A673 (cell line): ENCODE data around the gene CCDC158.

Experiments
- CTCF ChIP-seq: fragments of 300-800, 200-600 bp; sonication (generic); conservative IDR thresholded peaks from 2 replicates; pipeline ENCODE4 v1.5.1; 2017; ENCODE audit warnings: low read depth, mild to moderate bottlenecking, antibody characterized with exemption, low read length, moderate library complexity, mixed read lengths
- EZH2 ChIP-seq: fragments of 200-600 bp; sonication (generic); IDR thresholded peaks from 2 replicates; pipeline ENCODE4 v1.6.1; 2017; ENCODE audit warnings: borderline replicate concordance, low read depth, mild to moderate bottlenecking, mixed read lengths, antibody characterized with exemption, low read length; ENCODE audit not compliant: poor library complexity, severe bottlenecking

GRCh38 chr4:76449833-76450232 is 28.9 kb upstream of the CCDC158 start:
- no peak for TF ChIP-seq EZH2
- TF ChIP-seq CTCF = no peak
